Endothelial cell of umbilical vein (primary cell): ENCODE data around the gene ADRM1. TPM values are rescaled to one million over a fixed set of nuclear protein-coding genes. Genes with fewer than 3 reads are reported as not detected.

Experiments used
- BruUV-seq: library from RNA; stranded (reverse); fragments of 400-500 nt; replicated peaks from 2 replicates; lab custom pipeline; 2021; lab: Mats Ljungman, UMichigan
- CTCF ChIA-PET: fragments of 300-600, 350-600 bp; sonication (Branson Sonifier 250); formaldehyde crosslinking; loops from one replicate; lab custom pipeline; 2021; ENCODE audit warnings: antibody characterized with exemption, inconsistent platforms; lab: Charles Lee
- POLR2A ChIA-PET: fragments of 300-600, 350-600 bp; sonication (Branson Sonifier 250); formaldehyde crosslinking; loops from one replicate; lab custom pipeline; 2021; ENCODE audit warnings: antibody characterized with exemption, inconsistent platforms; lab: Charles Lee
- DNase-seq: peaks from one replicate; pipeline ENCODE4 v3.0.0-alpha.2; 2011; ENCODE audit warnings: low read depth, low spot score
- FAIRE-seq: peaks from 2 replicates; lab custom pipeline; 2011; peaks lifted over from hg19 to GRCh38; lab: Jason Lieb, UNC
- H2AFZ ChIP-seq: 2 replicates; pipeline ENCODE4 v1.6.0; 2012; ENCODE audit warnings: low read depth, low read length, control low read depth, inconsistent platforms
- H3K27ac ChIP-seq: 2 replicates; pipeline ENCODE4 v1.5.1; 2011; ENCODE audit warnings: low read depth, mild to moderate bottlenecking, control low read depth, low read length, moderate library complexity; ENCODE audit not compliant: insufficient read depth
- H3K27me3 ChIP-seq, 2 experiments: 2 replicates each; pipeline versions ENCODE4 v1.6.0 to v1.6.1; 2011; ENCODE audit warnings: low read length in 2 of 2, mixed read lengths in 1 of 2; ENCODE audit not compliant: control insufficient read depth in 2 of 2, insufficient read depth in 2 of 2
- H3K36me3 ChIP-seq, 2 experiments: 2 replicates in 1 of 2; 3 replicates in 1 of 2; pipeline ENCODE4 v1.5.1; 2011; ENCODE audit warnings: low read length in 2 of 2, mild to moderate bottlenecking in 1 of 2, moderate library complexity in 1 of 2; ENCODE audit not compliant: control insufficient read depth in 2 of 2, insufficient read depth in 2 of 2; ENCODE audit errors: extremely low read depth in 1 of 2
- H3K4me1 ChIP-seq: 3 replicates; pipeline ENCODE4 v1.5.1; 2011; ENCODE audit warnings: mild to moderate bottlenecking, low read length; ENCODE audit not compliant: control insufficient read depth, insufficient read depth; ENCODE audit errors: extremely low read depth
- H3K4me2 ChIP-seq: 2 replicates; pipeline ENCODE4 v1.6.1; 2011; ENCODE audit warnings: low read length, control low read depth, mixed read lengths; ENCODE audit not compliant: insufficient read depth
- H3K4me3 ChIP-seq, 3 experiments: fragments of 200-600 bp in 1 of 3; sonication (generic), shearing (Covaris generic) in 1 of 3; replicated peaks in 1 of 3; 2 replicates each; pipeline ENCODE4 v1.5.1; 2011 to 2016; ENCODE audit warnings: control low read depth in 3 of 3, low read length in 3 of 3, mild to moderate bottlenecking in 2 of 3, inconsistent platforms in 1 of 3, low read depth in 1 of 3, moderate library complexity in 1 of 3; ENCODE audit not compliant: insufficient read depth in 1 of 3
- H3K79me2 ChIP-seq: 2 replicates; pipeline ENCODE4 v1.6.0; 2012; ENCODE audit warnings: low read length, inconsistent platforms; ENCODE audit not compliant: control insufficient read depth, insufficient read depth
- H3K9ac ChIP-seq: replicated peaks from 2 replicates; pipeline ENCODE3; 2011; ENCODE audit warnings: low read length, control low read depth; ENCODE audit not compliant: insufficient read depth; ENCODE audit errors: extremely low read depth
- H3K9me1 ChIP-seq: replicated peaks from 3 replicates; pipeline ENCODE4 v1.6.0; 2011; ENCODE audit warnings: mild to moderate bottlenecking, low read length; ENCODE audit not compliant: control insufficient read depth, insufficient read depth; ENCODE audit errors: extremely low read depth
- H3K9me3 ChIP-seq: replicated peaks from 2 replicates; pipeline ENCODE4 v1.5.1; 2012; ENCODE audit warnings: low read length, inconsistent platforms; ENCODE audit not compliant: control insufficient read depth, insufficient read depth
- H4K20me1 ChIP-seq: replicated peaks from 2 replicates; pipeline ENCODE3; 2011; ENCODE audit warnings: mild to moderate bottlenecking, low read length; ENCODE audit not compliant: control insufficient read depth, insufficient read depth; ENCODE audit errors: extremely low read depth
- CTCF ChIP-seq, 2 donors: IDR thresholded peaks; 1 replicate in 1 of 2; 2 replicates in 1 of 2; pipeline ENCODE4 v1.5.1; 2011; ENCODE audit warnings: low read length in 2 of 2, mild to moderate bottlenecking in 2 of 2, moderate library complexity in 2 of 2, control low read depth in 1 of 2, inconsistent platforms in 1 of 2, low read depth in 1 of 2; ENCODE audit not compliant: insufficient read depth in 1 of 2; ENCODE audit errors: extremely low read depth in 1 of 2
- EZH2 ChIP-seq: IDR thresholded peaks from 2 replicates; pipeline ENCODE4 v1.6.1; 2012; ENCODE audit warnings: borderline replicate concordance, low read depth, mild to moderate bottlenecking, moderate library complexity, low read length, inconsistent platforms; ENCODE audit not compliant: severe bottlenecking
- FOS ChIP-seq: IDR thresholded peaks from 2 replicates; pipeline ENCODE4 v1.6.1; 2011; ENCODE audit warnings: mild to moderate bottlenecking, low read length, moderate library complexity, borderline replicate concordance; ENCODE audit not compliant: insufficient read depth
- GATA2 ChIP-seq: IDR thresholded peaks from 2 replicates; pipeline ENCODE4 v1.7.0; 2011; ENCODE audit warnings: low read depth, mild to moderate bottlenecking, moderate library complexity, mixed read lengths, low read length; ENCODE audit not compliant: insufficient read length, insufficient read depth
- JUN ChIP-seq: IDR thresholded peaks from 2 replicates; pipeline ENCODE4 v1.6.1; 2011; ENCODE audit warnings: borderline replicate concordance, low read depth; ENCODE audit not compliant: insufficient read length, insufficient read depth
- MAX ChIP-seq: IDR thresholded peaks from 2 replicates; pipeline ENCODE4 v1.6.1; 2011; ENCODE audit not compliant: insufficient read depth, insufficient read length
- MYC ChIP-seq: IDR thresholded peaks from one replicate; pipeline ENCODE4 v1.6.1; 2011; ENCODE audit warnings: mild to moderate bottlenecking, low read depth, low read length
- POLR2A ChIP-seq: IDR thresholded peaks from 2 replicates; pipeline ENCODE4 v1.6.1; 2012; ENCODE audit warnings: low read depth, mild to moderate bottlenecking, control low read depth, low read length
- POLR2AphosphoS5 ChIP-seq: IDR thresholded peaks from 2 replicates; pipeline ENCODE4 v1.6.1; 2012; ENCODE audit warnings: low read depth, mild to moderate bottlenecking, control low read depth, low read length, moderate library complexity; ENCODE audit not compliant: insufficient read depth
- dilution Hi-C: fragments of 300-500 bp; cut with MboI; formaldehyde crosslinking; loops from one replicate; pipeline ENCODE4 v1.15.0; 2019; ENCODE audit warnings: low sequenced_read_pairs; ENCODE audit not compliant: extremely low pct_ligation_motif_present
- intact Hi-C: fragments of 100-400 bp; cut with micrococcal nuclease; formaldehyde crosslinking; loops from one replicate; pipeline ENCODE4 v1.10.0; 2022
- polyA plus RNA-seq, 4 experiments: library from polyadenylated mRNA; depleted of rRNA in 3 of 4; stranded (reverse) in 3 of 4; unstranded in 1 of 4; fragments of >200 nt; gene quantifications; 2 replicates each; pipeline versions ENCODE4 v1.2.1 to v1.2.3, GENCODE V29; 2011 to 2012; ENCODE audit warnings: missing spikeins in 1 of 4
- total RNA-seq: library from RNA; stranded (reverse); gene quantifications from 2 replicates; pipeline ENCODE4 v1.2.3, GENCODE V29; 2021

ADRM1 gene
- total and polyA plus RNA-seq, 2 donors (not counting 3 experiments of a cell fraction or from before 2014, with no cell fraction given) = 154 to 179 TPM

DNA sequence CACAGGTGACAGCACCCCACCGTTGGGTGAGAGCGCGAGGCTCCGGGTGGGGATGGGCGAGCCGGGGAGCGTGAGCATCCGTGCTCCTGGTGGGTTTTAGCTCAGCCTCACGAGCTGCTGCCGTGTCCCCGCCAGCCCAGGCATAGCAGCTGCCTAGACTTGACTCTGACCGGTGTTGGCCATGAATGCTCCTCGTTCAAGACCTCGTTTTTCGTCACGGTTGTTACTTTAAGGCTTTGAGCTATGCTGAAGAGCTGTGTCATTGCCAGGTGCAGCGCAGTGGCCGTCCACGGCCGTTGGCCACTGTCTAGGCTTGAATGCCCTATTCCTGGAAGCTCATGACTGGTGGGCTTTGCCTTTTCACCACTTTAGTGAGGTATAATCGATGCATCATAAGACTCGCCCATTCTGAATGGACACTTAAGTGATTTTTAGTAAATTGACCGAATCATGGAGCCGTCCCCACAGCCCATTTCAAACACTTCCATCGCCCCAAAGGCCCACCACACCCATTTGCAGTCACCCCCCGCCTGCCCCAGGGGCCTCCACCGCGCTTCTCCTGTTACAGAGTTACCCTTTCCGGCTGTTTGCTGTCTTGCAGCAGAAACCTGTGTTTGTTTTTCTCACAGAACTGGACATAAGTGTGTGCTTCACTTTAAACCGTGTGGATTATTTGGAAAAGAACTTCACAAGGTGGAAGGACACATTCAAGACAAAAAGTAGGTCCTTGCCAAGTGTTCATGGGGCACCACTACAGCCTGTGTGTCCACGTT lies 21.4 kb upstream of the ADRM1 start:
- BruUV-seq = no TSS peak
- no peak for DNase-seq
- dilution Hi-C loops (no loop called here), intact Hi-C loops (no loop called here)
- TF ChIP-seq POLR2A = no peak
- no peak for TF ChIP-seq MYC
- TF ChIP-seq GATA2 = no peak
- no peak for TF ChIP-seq FOS
- TF ChIP-seq MAX = no peak
- TF ChIP-seq POLR2AphosphoS5 = no peak
- no peak for TF ChIP-seq CTCF (IDR thresholded peaks at IDR 0.05; ENCODE audit: extremely low read depth in 1 of 2, insufficient read depth in 1 of 2, low read depth in 1 of 2, low read length in 2 of 2)
- no peak for TF ChIP-seq JUN
- TF ChIP-seq EZH2 = no peak
- Histone ChIP-seq H3K4me3 (no peak overlapping the region), H3K36me3 (peaks cover 5 to 26% of the 10 kb centered on the region in 2 experiments), H3K79me2 (no peaks in the 10 kb centered on the region), H3K4me1 (peaks cover 13% of the 10 kb centered on the region), H3K4me2 (no peak overlapping the region), H3K9me3 (no peaks in the 10 kb centered on the region), H2AFZ (no peak overlapping the region), H3K9me1 (no peaks in the 10 kb centered on the region), H3K27ac (no peak overlapping the region), H3K27me3 (no peaks in the 10 kb centered on the region), H3K9ac (no peak overlapping the region), H4K20me1 (no peaks in the 10 kb centered on the region)
- ChIA-PET CTCF (no interaction called here), POLR2A (no interaction called here)
- no peak for FAIRE-seq
